Calu3 (cell line): ENCODE results near the gene LGR4. TPM values are rescaled to one million over a fixed set of nuclear protein-coding genes. Genes with fewer than 3 reads are reported as not detected.

Source experiments
- BruUV-seq: library from RNA; stranded (reverse); fragments of 400-500 nt; replicated peaks from 2 replicates; lab custom pipeline; 2021; lab: Mats Ljungman, UMichigan
- CTCF ChIA-PET: fragments of 300-600 bp; sonication (Branson Sonifier 250); formaldehyde crosslinking; loops from one replicate; lab custom pipeline; 2022; ENCODE audit warnings: antibody characterized with exemption; lab: Charles Lee
- DNase-seq: peaks from one replicate; pipeline ENCODE4 v3.0.0; 2022
- H3K27ac Mint-ChIP-seq: one replicate; pipeline ENCODE4 v1.8.0; 2022; ENCODE audit warnings: mixed read lengths; ENCODE audit not compliant: unreplicated experiment
- H3K27me3 Mint-ChIP-seq: one replicate; pipeline ENCODE4 v1.8.0; 2022; ENCODE audit warnings: mixed read lengths; ENCODE audit not compliant: unreplicated experiment
- H3K36me3 Mint-ChIP-seq: one replicate; pipeline ENCODE4 v1.8.0; 2022; ENCODE audit warnings: mild to moderate bottlenecking, moderate library complexity, mixed read lengths; ENCODE audit not compliant: insufficient read depth, unreplicated experiment
- H3K4me1 Mint-ChIP-seq: one replicate; pipeline ENCODE4 v1.8.0; 2022; ENCODE audit warnings: mild to moderate bottlenecking, low read depth, mixed read lengths; ENCODE audit not compliant: unreplicated experiment
- H3K4me3 Mint-ChIP-seq: one replicate; pipeline ENCODE4 v1.8.0; 2022; ENCODE audit warnings: mild to moderate bottlenecking, low read depth, moderate library complexity, mixed read lengths; ENCODE audit not compliant: unreplicated experiment
- H3K9me3 Mint-ChIP-seq: one replicate; pipeline ENCODE4 v1.8.0; 2022; ENCODE audit warnings: low read depth, mixed read lengths; ENCODE audit not compliant: unreplicated experiment
- CTCF ChIP-seq: fragments of 200-600 bp; IDR thresholded peaks from one replicate; pipeline ENCODE4 v1.8.0; 2022; ENCODE audit warnings: antibody characterized with exemption; ENCODE audit not compliant: unreplicated experiment
- intact Hi-C: fragments of 100-400 bp; cut with micrococcal nuclease; formaldehyde crosslinking; loops from one replicate; pipeline ENCODE4 v1.10.0; 2022; ENCODE audit not compliant: unreplicated experiment
- total RNA-seq: library from RNA; stranded (reverse); gene quantifications from 2 replicates; pipeline ENCODE4 v1.2.3, GENCODE V29; 2022

LGR4 gene
- total RNA-seq, 1 experiment from 2014 or later: 50.0 TPM

- TF ChIP-seq CTCF: no peak
- no peak for DNase-seq
- CTCF ChIA-PET: no interaction called here
- Mint-ChIP-seq H3K27me3 (no peaks in the 10 kb centered on the region), H3K9me3 (no peaks in the 10 kb centered on the region), H3K36me3 (peaks cover 49% of the 10 kb centered on the region), H3K4me1 (peaks cover 31% of the 10 kb centered on the region), H3K27ac (peak overlapping the region; percentile 55), H3K4me3 (peak overlapping the region; percentile 88)
- intact Hi-C loops: loop anchor here (5.0 kb wide), 2 partner anchors 159 to 264 kb away; no protein-coding TSS in a partner anchor
- BruUV-seq: no TSS peak
Observed at GRCh38 chr11:27470826-27471588, 1.6 kb downstream of the LGR4 start.

- peak overlapping the region; percentile 88 for H3K4me3 Mint-ChIP-seq
- peak overlapping the region; percentile 96 for H3K27ac Mint-ChIP-seq
- H3K27me3 Mint-ChIP-seq: no peaks in the 10 kb centered on the region
- H3K36me3 Mint-ChIP-seq: peaks cover 49% of the 10 kb centered on the region
- CTCF ChIA-PET: no interaction called here
- H3K9me3 Mint-ChIP-seq: no peaks in the 10 kb centered on the region
- no peak for DNase-seq
- TSS peak; percentile 21 for BruUV-seq
- intact Hi-C loops: loop anchor here (5.0 kb wide), 2 partner anchors 158 to 263 kb away; no protein-coding TSS in a partner anchor
- peaks cover 40% of the 10 kb centered on the region for H3K4me1 Mint-ChIP-seq
- TF ChIP-seq CTCF: no peak
Observed at GRCh38 chr11:27470166-27470565, 2.4 kb downstream of the LGR4 start.

GRCh38 chr11:27468995-27469695 is 3.4 kb downstream of the LGR4 start:
- Mint-ChIP-seq H3K36me3 (peaks cover 49% of the 10 kb centered on the region), H3K4me1 (peaks cover 43% of the 10 kb centered on the region), H3K4me3 (peak overlapping the region; percentile 88), H3K9me3 (no peaks in the 10 kb centered on the region), H3K27me3 (no peaks in the 10 kb centered on the region), H3K27ac (peak overlapping the region; percentile 96)
- intact Hi-C loops: loop anchor here (2.0 to 5.0 kb wide), 2 partner anchors 37 to 78 kb away; no protein-coding TSS in a partner anchor
- TSS peak; percentile 55 for BruUV-seq
- no peak for DNase-seq
- no peak for TF ChIP-seq CTCF
- CTCF ChIA-PET: interaction anchor here (0.6 kb wide), 1 partner anchor 1487 kb away, joined by 4 read pairs; no protein-coding TSS in a partner anchor

GRCh38 chr11:27468209-27468994 is 4.2 kb downstream of the LGR4 start:
- DNase-seq: no peak
- peaks cover 47% of the 10 kb centered on the region for H3K4me1 Mint-ChIP-seq
- intact Hi-C loops: loop anchor here (2.0 to 5.0 kb wide), 2 partner anchors 36 to 78 kb away; no protein-coding TSS in a partner anchor
- peaks cover 45% of the 10 kb centered on the region for H3K36me3 Mint-ChIP-seq
- H3K9me3 Mint-ChIP-seq: no peaks in the 10 kb centered on the region
- CTCF ChIA-PET: interaction anchor here (0.6 to 1.3 kb wide), 3 partner anchors 73 to 1486 kb away, joined by 3 to 4 read pairs (median 4); no protein-coding TSS in a partner anchor
- TF ChIP-seq CTCF: no peak
- no peaks in the 10 kb centered on the region for H3K27me3 Mint-ChIP-seq
- BruUV-seq: no TSS peak
- H3K4me3 Mint-ChIP-seq: peak overlapping the region; percentile 88
- H3K27ac Mint-ChIP-seq: peak overlapping the region; percentile 96
